Esophagus muscularis mucosa (tissue), 4 donors: ENCODE results near the gene MAGI1. TPM values are rescaled to one million over a fixed set of nuclear protein-coding genes. Genes with fewer than 3 reads are reported as not detected.

Experiments used
- DNase-seq: peaks from one replicate; pipeline ENCODE4 v3.0.0-alpha.2; 2017; ENCODE audit errors: extremely low spot score
- H3K27ac ChIP-seq, 4 donors: fragments of 200-600 bp; sonication (generic); replicated peaks in 1 of 4; 1 replicate in 3 of 4; 2 replicates in 1 of 4; pipeline ENCODE4 v1.5.1; 2016 to 2019; ENCODE audit warnings: mild to moderate bottlenecking in 1 of 4
- H3K27me3 ChIP-seq, 4 donors: fragments of 200-600 bp; sonication (generic); one replicate each; pipeline versions ENCODE4 v1.5.1 to v1.6.0; 2016 to 2019
- H3K36me3 ChIP-seq, 4 donors: fragments of 200-600 bp; sonication (generic); one replicate each; pipeline ENCODE4 v1.5.1; 2016 to 2019
- H3K4me1 ChIP-seq, 4 donors: fragments of 200-600 bp; sonication (generic); one replicate each; pipeline ENCODE4 v1.5.1; 2016 to 2019
- H3K4me3 ChIP-seq, 4 donors: fragments of 200-600 bp; sonication (generic); 1 replicate in 2 of 4; 2 replicates in 2 of 4; pipeline ENCODE4 v1.5.1; 2016 to 2019; ENCODE audit warnings: mild to moderate bottlenecking in 4 of 4, moderate library complexity in 1 of 4
- H3K9me3 ChIP-seq, 4 donors: fragments of 200-600 bp; sonication (generic); 1 replicate in 3 of 4; 2 replicates in 1 of 4; pipeline ENCODE4 v1.5.1; 2016 to 2019
- CTCF ChIP-seq, 3 experiments: fragments of 200-600 bp in 2 of 3; fragments of 450-650 bp in 1 of 3; sonication (generic) in 2 of 3; IDR thresholded peaks; one replicate each; pipeline ENCODE4 v1.5.1; 2017 to 2019; ENCODE audit warnings: antibody characterized with exemption in 3 of 3, mild to moderate bottlenecking in 2 of 3, moderate library complexity in 1 of 3
- EP300 ChIP-seq: sonication (generic); formaldehyde crosslinking; IDR thresholded peaks from one replicate; pipeline ENCODE4 v1.6.1; 2017; ENCODE audit warnings: antibody characterized with exemption
- POLR2A ChIP-seq: fragments of 450-650 bp; IDR thresholded peaks from one replicate; pipeline ENCODE4 v1.6.1; 2017; ENCODE audit warnings: antibody characterized with exemption, moderate library complexity, mild to moderate bottlenecking, low read depth
- POLR2AphosphoS5 ChIP-seq, 2 donors: sonication (generic); formaldehyde crosslinking; IDR thresholded peaks; one replicate each; pipeline ENCODE4 v1.6.1; 2017; ENCODE audit warnings: antibody characterized with exemption in 2 of 2
- WGBS: methylation state at CpG from one replicate; pipeline ENCODE4 v1.1.5; 2018; 5-methylcytosine and 5-hydroxymethylcytosine counted together
- intact Hi-C: fragments of 100-400 bp; cut with DNase I; formaldehyde crosslinking; loops from one replicate; pipeline ENCODE4 v1.15.1; 2023
- total RNA-seq, 4 donors: library from RNA; depleted of rRNA; stranded (reverse); fragments of >200 nt; gene quantifications; one replicate each; pipeline versions ENCODE4 v1.1.0 to v1.2.1, GENCODE V29; 2016

Gene MAGI1
- total RNA-seq, 4 donors from 2014 or later: 17.1 to 35.1 (median 25.2) TPM

- Histone ChIP-seq H3K27ac (no peak overlapping the region), H3K36me3 (no peaks in the 10 kb centered on the region), H3K9me3 (no peaks in the 10 kb centered on the region), H3K4me1 (peaks cover 0 to 11% (median 1%) of the 10 kb centered on the region in 4 donors), H3K4me3 (no peak overlapping the region), H3K27me3 (no peaks in the 10 kb centered on the region)
- intact Hi-C loops: no loop called here
- TF ChIP-seq POLR2AphosphoS5 (IDR thresholded peaks at IDR 0.05): no peak
- TF ChIP-seq EP300: no peak
- no peak for TF ChIP-seq CTCF (IDR thresholded peaks at IDR 0.05)
- TF ChIP-seq POLR2A: no peak
- no peak for DNase-seq
- WGBS: 97% methylated on average over 4 of the region's 4 CpGs
Measured at GRCh38 chr3:65717676-65718346, 320.9 kb downstream of the MAGI1 start.

- H3K27me3 ChIP-seq: no peaks in the 10 kb centered on the region
- H3K4me3 ChIP-seq: no peak overlapping the region
- no peak for DNase-seq
- no peaks in the 10 kb centered on the region for H3K36me3 ChIP-seq
- intact Hi-C loops: no loop called here
- H3K27ac ChIP-seq: no peak overlapping the region
- WGBS: 82% methylated on average over 4 of the region's 4 CpGs
- no peaks in the 10 kb centered on the region for H3K9me3 ChIP-seq
- peaks cover 0 to 11% (median 1%) of the 10 kb centered on the region in 4 donors for H3K4me1 ChIP-seq
- TF ChIP-seq POLR2AphosphoS5 (IDR thresholded peaks at IDR 0.05): no peak
- no peak for TF ChIP-seq CTCF (IDR thresholded peaks at IDR 0.05)
- no peak for TF ChIP-seq POLR2A
- TF ChIP-seq EP300: no peak
Measured at GRCh38 chr3:65716071-65716751, 322.5 kb downstream of the MAGI1 start.

GRCh38 chr3:65714134-65714533 lies 324.6 kb downstream of the MAGI1 start:
- no peak overlapping the region for H3K27ac ChIP-seq
- no peak for TF ChIP-seq POLR2A
- no peak for TF ChIP-seq POLR2AphosphoS5 (IDR thresholded peaks at IDR 0.05)
- no peak for TF ChIP-seq EP300
- TF ChIP-seq CTCF (IDR thresholded peaks at IDR 0.05): no peak
- intact Hi-C loops: no loop called here
- no peaks in the 10 kb centered on the region for H3K27me3 ChIP-seq
- H3K4me3 ChIP-seq: no peak overlapping the region
- no peaks in the 10 kb centered on the region for H3K9me3 ChIP-seq
- no peaks in the 10 kb centered on the region for H3K36me3 ChIP-seq
- 78% methylated on average over 5 of the region's 6 CpGs for WGBS
- peaks cover 0 to 11% (median 1%) of the 10 kb centered on the region in 4 donors for H3K4me1 ChIP-seq
- DNase-seq: no peak

- Histone ChIP-seq H3K4me3 (no peak overlapping the region), H3K27me3 (no peaks in the 10 kb centered on the region), H3K4me1 (peaks cover 0 to 11% (median 1%) of the 10 kb centered on the region in 4 donors), H3K9me3 (no peaks in the 10 kb centered on the region), H3K27ac (no peak overlapping the region), H3K36me3 (no peaks in the 10 kb centered on the region)
- intact Hi-C loops: no loop called here
- DNase-seq: no peak
- no peak for TF ChIP-seq CTCF (IDR thresholded peaks at IDR 0.05)
- no peak for TF ChIP-seq POLR2A
- WGBS: 75% methylated on average over 1 of the region's 1 CpG
Measured at GRCh38 chr3:65713016-65713415, 325.7 kb downstream of the MAGI1 start.
